ENCODE measurements around the gene COQ4. TPM values are rescaled to one million over a fixed set of nuclear protein-coding genes. Genes with fewer than 3 reads are reported as not detected.
A peak's percentile ranks its signal among the peaks of the same experiment; 100 is the strongest.

The COQ4 gene
- total RNA-seq, 1 donor from 2014 or later: 32.0 TPM

GRCh38 chr9:128365525-128365924, 42.9 kb downstream of the COQ4 start:
- DNase-seq: no peak
- H3K36me3 ChIP-seq: no peaks in the 10 kb centered on the region
- no peaks in the 10 kb centered on the region for H3K9me3 ChIP-seq (replicated peaks)
- no peaks in the 10 kb centered on the region for H3K27me3 ChIP-seq (ENCODE audit: low read depth)
- H3K4me1 ChIP-seq: peaks cover 33% of the 10 kb centered on the region
- peak overlapping the region; percentile 82 for H3K27ac ChIP-seq (replicated peaks)
- no peak for TF ChIP-seq CTCF (IDR thresholded peaks at IDR 0.05; ENCODE audit: borderline replicate concordance)
- intact Hi-C loops (cut with micrococcal nuclease): no loop called here
- H3K4me3 ChIP-seq: peak overlapping the region; percentile 58

- Histone ChIP-seq H3K27ac (replicated peaks) (no peak overlapping the region), H3K9me3 (replicated peaks) (no peaks in the 10 kb centered on the region), H3K36me3 (no peaks in the 10 kb centered on the region), H3K27me3 (ENCODE audit: low read depth) (no peaks in the 10 kb centered on the region), H3K4me3 (no peak overlapping the region), H3K4me1 (peaks cover 46% of the 10 kb centered on the region)
- no peak for TF ChIP-seq CTCF (IDR thresholded peaks at IDR 0.05; ENCODE audit: borderline replicate concordance)
- no peak for DNase-seq
- intact Hi-C loops (cut with micrococcal nuclease): no loop called here
Observed at GRCh38 chr9:128369024-128369706, 46.5 kb downstream of the COQ4 start.

GRCh38 chr9:128370367-128370751, 47.7 kb downstream of the COQ4 start:
- no peak for TF ChIP-seq CTCF (IDR thresholded peaks at IDR 0.05; ENCODE audit: borderline replicate concordance)
- Histone ChIP-seq H3K4me1 (peaks cover 35% of the 10 kb centered on the region), H3K27me3 (ENCODE audit: low read depth) (no peaks in the 10 kb centered on the region), H3K27ac (replicated peaks) (peak overlapping the region; percentile 98), H3K4me3 (peak overlapping the region; percentile 78), H3K9me3 (replicated peaks) (no peaks in the 10 kb centered on the region), H3K36me3 (no peaks in the 10 kb centered on the region)
- intact Hi-C loops (cut with micrococcal nuclease): no loop called here
- no peak for DNase-seq

GRCh38 chr9:128370752-128371629, 48.4 kb downstream of the COQ4 start, which contains the start of gene URM1:
TSS of gene URM1 (plus strand) at chr9:128371374. CDS start at chr9:128371381, 7 bp downstream.
- H3K27ac ChIP-seq (replicated peaks): peak within 1 kb of the TSS; percentile 98
- no peaks in the 10 kb centered on the region for H3K27me3 ChIP-seq (ENCODE audit: low read depth)
- H3K4me1 ChIP-seq: peaks cover 33% of the 10 kb centered on the region
- peak; percentile 14 for TF ChIP-seq CTCF (IDR thresholded peaks at IDR 0.05; ENCODE audit: borderline replicate concordance)
- no peaks in the 10 kb centered on the region for H3K36me3 ChIP-seq
- peak; percentile 96 for DNase-seq
- H3K4me3 ChIP-seq: peak within 1 kb of the TSS; percentile 78
- intact Hi-C loops (cut with micrococcal nuclease): no loop called here
- H3K9me3 ChIP-seq (replicated peaks): no peaks in the 10 kb centered on the region

GRCh38 chr9:128371630-128372117, 49.0 kb downstream of the COQ4 start:
- no peaks in the 10 kb centered on the region for H3K27me3 ChIP-seq (ENCODE audit: low read depth)
- no peaks in the 10 kb centered on the region for H3K36me3 ChIP-seq
- no peak for TF ChIP-seq CTCF (IDR thresholded peaks at IDR 0.05; ENCODE audit: borderline replicate concordance)
- H3K9me3 ChIP-seq (replicated peaks): no peaks in the 10 kb centered on the region
- DNase-seq: no peak
- peak overlapping the region; percentile 98 for H3K27ac ChIP-seq (replicated peaks)
- H3K4me3 ChIP-seq: peak overlapping the region; percentile 78
- peaks cover 33% of the 10 kb centered on the region for H3K4me1 ChIP-seq
- intact Hi-C loops (cut with micrococcal nuclease): no loop called here

Measured in left ventricle myocardium inferior (tissue), 1 donor.